HG03432 (cell line): ENCODE data around the gene NLRP12.
"Not testable (repeated sequence)": the region's sequence is repeated elsewhere in the genome, so short reads cannot be mapped to it uniquely, and the experiment has no call there.

Source experiments
- ATAC-seq: cut with Tn5 transposase; IDR thresholded peaks from one replicate; pipeline ENCODE4 v1.9.1; 2021; ENCODE audit warnings: mild to moderate bottlenecking, moderate library complexity; ENCODE audit not compliant: unreplicated experiment

NLRP12 gene

DNA sequence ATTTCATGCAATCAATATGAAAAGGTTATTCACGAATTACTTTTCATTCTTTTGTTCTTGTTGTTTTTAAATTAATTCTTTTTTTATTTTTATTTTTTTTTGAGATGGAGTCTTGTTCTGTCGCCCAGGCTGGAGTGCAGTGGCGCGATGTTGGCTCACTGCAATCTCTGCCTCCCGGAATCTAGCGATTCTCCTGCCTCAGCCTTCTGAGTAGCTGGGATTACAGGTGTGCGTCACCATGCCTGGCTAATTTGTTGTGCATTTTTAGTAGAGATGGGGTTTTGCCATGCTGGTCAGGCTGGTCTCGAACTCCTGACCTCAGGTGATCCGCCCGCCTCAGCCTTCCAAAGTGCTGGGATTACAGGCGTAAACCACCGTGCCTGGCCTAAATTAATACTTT, 16.1 kb upstream of the NLRP12 start:
- not testable (repeated sequence) for ATAC-seq

DNA sequence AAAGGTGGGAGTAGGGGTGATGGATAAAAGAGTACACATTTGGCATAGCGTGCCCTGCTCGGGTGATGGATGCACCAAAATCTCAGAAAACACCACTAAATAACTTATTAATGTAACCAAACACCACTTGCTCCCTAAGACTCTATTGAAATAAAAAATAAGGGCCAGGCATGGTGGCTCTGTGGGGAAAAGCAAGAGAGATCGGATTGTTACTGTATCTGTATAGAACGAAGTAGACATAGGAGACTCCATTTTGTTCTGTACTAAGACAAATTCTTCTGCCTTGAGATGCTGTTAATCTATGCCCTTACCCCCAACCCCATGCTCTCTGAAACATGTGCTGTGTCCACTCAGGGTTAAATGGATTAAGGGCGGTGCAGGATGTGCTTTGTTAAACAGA, 14.3 kb upstream of the NLRP12 start:
- not testable (repeated sequence) for ATAC-seq

DNA sequence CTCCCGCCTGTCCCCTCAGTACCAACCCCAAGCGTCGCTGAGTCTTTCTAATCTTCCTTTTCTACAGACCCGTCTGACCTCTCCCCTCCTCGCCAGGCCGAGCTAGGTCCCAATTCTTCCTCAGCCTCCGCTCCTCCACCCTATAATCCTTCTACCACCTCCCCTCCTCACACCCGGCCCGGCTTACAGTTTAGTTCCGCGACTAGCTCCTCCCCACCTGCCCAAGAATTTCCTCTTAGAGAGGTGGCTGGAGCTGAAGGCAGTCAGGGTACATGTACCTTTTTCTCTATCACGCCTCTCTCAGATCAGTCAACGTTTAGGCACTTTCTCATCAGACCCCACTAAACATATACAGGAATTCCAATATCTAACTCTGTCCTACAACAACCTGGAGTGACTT, 8.7 kb upstream of the NLRP12 start:
- not testable (repeated sequence) for ATAC-seq

DNA sequence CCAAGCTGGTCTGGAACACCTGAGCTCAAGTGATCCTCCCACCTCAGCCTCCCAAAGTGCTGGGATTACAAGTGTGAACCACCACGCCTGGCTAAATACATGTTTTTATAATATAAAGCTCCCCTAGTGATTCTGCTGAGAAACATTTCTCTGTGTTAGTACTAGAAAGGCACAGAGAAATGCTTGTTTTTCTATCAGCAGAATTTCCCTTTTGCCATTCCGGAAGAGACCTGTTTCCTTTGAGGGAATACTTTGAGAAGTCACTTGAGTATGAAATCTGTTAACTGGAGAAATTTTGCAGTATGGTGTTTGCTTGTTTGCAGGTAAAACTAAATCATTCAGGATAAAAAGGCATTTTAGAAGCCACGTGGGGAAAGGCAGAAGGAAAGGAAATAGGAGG, 4.4 kb upstream of the NLRP12 start:
- no peak for ATAC-seq

DNA sequence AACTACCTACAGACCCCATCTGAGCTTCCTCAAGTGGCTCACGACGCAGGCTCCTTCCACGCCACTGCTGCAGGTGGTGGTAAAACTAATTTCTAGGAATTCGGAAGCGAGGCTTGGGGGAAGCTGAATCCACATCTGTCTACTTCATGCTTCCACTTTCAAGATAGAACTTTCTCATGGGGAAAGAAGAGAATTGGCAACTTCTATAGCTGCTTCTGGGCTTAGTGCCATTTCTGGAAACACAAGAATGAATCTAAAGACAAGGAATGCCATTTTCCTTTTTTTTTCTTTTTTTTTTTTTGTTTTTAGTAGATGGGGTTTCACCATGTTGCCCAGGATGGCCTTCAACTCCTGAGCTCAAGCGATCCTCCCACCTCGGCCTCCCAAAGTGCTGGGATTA, 2.8 kb upstream of the NLRP12 start:
- ATAC-seq, result no peak

DNA sequence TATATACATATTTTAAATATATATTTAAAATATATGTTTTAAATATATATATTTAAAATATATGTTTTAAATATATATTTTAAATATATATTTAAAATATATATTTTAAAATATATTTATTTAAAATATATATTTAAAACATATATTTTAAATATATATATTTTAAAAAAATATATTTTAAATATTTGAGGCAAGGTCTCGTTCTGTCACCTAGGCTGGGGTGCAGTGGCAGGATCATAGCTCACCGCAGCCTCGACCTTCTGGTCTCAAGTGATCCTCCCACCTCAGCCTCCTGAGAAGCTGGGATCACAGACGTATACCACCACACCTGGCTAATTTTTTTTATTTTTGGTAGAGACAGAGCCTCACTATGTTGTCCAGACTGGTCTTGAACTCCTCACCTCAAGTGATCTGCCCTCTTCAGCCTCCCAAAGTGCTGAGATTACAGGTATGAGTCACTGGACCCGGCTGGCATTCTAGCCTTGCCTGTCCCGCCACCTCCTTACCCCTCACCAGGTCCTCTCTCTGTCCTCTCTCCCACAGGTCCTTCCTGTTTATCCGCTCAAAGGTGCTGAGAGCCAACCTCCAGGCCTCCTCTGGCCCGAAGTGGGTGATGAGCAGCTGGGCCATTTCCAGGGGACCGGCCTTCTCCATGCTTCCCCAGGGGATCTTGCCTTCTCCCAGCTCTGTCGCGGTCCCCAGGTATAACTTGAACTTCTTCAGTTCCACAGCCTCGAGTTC, 564 bp downstream of the NLRP12 start:
- no peak for ATAC-seq

DNA sequence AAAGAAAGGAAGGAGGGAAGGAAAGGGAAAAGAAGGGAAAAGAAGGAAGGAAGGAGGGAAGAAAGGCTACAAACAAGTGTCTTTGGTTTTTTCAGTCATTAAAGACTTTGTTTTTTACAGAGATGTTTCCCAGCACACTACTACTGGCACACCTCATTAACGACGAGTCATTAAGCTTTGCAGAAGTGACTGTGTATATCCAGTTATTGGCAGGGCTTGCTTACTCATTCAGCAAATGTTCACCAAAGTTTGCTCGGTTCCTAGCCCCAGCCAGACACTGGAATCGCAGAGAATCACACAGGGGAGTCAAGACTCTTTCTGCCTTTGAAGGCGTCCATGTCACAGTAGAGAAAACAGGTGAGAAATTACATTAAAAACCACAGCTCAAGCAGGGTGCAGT, 4.3 kb downstream of the NLRP12 start:
- no peak for ATAC-seq

DNA sequence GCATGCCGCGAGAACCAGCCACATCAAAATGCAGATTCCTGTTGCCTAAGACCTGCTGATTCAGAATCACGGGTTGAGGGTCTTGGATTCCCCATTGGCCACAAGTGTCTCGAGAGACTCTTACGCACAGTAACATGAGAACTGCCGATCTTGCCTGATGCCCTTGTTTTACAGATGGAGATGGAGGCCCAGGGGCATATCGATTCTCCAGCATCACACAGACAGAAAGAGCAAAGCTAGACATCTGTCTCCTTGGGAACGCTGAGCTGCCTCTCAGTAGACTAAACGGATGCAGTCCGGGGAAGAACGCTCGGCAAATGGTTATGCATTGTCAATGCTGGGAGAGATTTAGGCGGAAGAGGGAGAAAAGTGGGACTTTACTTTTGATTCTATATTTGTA, 5.4 kb downstream of the NLRP12 start:
- ATAC-seq, result no peak

DNA sequence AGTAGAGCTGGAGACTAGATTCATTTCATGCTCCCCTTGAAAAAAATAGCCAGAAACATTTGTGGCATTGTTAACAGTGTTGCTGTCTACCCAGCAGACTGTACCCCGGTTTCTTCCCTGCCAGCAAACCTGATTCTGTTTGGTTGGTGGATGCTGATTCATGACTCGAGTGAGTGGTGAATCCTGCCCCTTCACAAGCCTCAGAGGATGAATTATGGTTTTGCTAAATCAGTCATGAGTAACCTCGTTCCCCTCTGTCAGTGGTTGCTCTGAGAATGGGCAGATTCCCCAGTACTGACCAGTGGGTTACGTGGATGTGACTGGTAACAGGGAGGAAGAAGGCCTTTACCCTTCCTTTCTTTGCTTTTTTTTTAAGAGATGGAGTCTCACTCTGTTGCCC, 10.1 kb downstream of the NLRP12 start:
- ATAC-seq, result no peak

DNA sequence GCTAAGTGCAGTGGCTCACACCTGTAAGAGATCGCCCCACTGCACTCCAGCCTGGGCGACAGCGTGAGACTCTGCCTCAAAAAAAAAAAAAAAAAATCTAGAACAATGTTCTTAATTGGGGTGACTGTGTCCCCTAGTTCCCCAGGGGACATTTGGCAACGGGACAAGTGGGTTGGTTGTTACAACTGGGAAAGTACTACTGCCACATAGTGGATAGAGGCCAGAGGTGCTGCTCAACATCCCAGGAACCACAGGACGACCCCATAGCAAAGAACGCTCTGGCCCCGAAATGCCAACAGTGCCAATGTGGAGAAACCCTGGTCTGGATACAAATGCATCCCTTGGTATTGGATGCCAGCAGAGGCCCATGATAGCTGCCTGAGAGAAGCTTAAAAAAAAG, 11.8 kb downstream of the NLRP12 start:
- ATAC-seq, result no peak

DNA sequence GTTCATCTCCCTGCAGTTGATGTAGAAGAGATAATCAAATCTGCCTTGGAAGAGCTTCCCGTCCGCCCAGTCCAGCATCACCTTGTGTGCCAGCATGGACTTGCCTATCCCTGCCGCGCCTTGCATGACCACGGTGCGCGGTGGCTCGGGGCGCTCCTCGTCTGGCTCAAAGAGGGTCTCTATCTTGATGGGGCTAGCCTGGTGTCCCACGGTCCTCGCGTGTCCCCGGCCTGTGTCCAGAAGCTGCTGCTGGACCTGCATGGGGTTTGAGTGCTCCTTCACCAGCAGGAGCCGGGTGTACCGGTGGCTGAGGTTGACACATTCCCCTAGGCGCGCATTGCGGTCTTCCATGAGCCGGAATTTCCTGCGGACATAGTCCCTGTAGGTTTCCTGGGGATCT, 13.2 kb downstream of the NLRP12 start:
- ATAC-seq, result no peak

DNA sequence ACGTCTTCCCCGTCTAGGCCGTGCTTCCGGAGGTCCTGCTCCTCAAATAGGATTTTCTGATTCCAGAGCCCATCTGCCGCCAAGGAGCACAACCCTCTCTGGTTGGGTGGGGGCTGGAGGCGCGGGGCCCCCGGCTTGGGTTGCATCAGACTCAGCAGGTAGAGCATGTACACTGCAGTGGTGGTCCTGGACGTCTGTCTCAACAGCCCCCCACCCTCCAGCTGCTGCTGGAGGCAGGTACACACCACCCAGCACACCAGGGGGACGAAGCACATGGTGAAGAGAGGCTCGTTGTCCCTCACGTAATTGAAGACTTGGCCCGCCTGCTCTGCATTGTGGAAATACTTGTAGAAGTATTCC, 13.9 kb downstream of the NLRP12 start:
- ATAC-seq, result no peak

DNA sequence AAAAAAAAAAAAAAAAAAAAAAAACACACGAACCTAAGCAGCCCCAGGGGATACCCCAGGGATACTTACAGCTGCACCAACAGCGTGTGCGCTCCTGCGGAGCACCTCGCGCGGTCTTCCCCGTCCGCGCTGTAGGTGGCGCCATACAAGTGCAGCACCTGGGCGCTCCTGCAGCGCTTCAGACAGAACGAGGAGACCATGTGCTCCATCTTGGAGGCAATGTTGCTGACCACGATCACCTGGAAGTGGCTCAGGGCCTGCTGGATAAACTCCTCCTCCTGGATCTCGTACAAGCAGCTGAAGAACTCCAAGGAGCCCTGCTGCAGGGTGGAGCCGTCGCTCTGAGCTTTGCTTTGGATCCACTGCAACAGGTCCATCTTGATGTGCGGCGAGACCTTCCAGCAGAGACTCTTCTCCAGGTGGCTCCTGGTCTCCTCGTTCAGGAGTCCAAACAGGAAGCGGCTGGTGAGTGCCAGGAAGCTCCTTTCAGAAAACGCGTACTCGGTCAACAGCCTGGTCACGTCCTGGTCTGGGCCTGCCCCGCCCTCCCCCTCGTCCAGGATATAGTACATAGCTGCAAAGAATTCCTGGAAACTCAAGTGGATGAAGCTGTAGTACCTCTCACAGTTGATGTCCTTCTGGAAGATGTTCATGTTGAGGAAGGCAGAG, 14.5 kb downstream of the NLRP12 start:
- no peak for ATAC-seq

DNA sequence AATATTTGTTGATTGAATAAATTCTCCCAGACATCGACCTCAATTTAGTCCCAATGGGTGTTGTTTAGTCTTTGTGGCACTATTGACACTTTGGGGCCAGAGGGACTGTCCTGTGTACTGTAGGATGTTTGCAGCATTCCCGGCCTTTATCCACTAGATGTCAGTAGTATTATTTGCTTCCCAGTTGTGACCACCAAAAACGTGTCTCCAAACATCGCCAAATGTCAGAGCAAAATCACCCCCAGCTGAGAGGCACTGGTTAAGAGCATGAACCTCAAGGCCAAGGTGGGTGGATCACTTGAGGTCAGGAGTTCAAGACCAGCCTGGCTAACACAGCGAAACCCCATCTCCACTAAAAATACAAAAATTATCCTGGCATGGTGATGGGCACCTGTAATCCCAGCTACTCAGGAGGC, 15.4 kb downstream of the NLRP12 start:
- ATAC-seq, result no peak

DNA sequence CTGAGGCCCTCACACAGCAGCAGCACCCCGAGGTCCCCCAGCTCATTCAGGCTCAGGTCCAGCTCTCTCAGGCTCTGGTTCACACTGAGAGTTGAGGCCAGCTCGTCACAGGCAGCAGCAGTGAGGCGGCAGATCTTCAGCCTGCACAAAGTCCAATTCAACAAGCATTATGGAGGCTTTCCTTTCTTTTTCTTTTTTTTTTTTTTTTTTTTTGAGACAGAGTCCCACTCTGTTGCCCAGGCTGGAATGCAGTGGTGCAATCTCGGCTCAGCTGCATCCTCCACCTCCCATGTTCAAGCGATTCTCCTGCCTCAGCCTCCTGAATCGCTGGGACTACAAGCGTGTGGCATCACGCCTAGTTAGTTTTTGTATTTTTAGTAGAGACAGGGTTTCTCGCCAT, 22.9 kb downstream of the NLRP12 start:
- ATAC-seq, result no peak

DNA sequence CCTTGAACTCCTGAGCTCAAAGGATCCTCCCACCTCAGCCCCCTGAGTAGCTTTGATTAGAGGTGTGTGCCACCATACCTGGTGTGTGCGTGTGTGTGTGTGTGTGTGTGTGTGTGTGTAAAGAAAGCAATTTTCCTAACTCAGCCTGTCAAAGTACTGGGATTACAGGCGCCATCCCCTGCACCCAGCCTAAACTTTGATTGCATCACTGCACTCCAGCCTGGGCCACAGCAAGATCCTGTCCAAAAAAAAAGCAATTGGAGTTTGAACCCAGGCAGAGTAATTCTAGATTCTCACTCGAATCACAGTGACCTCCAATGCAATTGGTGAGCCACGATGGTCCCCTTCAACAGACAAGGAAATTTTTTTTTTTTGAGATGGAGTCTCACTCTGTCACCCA, 29.1 kb downstream of the NLRP12 start:
- no peak for ATAC-seq

DNA sequence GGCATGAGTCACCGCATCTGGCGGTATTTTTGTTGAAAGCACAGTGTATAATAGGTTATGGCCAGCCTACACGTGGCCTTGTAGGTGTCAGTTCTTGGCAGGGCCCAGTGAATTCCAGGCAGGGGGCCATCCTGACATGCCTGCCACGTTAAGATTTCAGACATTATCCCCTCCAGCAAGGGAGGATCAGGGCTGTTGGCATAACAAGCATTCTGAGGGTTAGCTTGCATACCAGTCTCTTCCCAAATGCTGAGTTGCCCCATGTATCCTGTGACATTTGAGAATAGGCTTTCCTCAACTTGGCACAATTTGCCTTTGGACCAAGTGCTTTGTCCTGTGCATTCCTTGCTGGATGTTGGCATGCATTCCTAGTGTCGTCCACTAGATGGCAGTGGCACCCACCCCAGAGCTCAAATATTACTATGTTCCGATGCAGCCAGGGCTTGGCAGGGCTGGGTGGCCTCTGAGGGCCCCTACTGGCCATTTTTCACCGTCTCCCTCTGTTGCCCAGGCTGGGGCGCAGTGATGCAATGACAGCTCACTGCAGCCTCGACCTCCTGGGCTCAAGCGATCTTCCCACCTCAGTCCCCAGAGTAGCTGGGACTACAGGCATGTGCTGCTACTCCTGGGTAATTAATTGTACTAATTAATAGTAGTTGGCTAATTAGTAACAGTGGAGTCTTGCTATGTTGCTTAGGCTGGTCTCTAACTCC, 31.2 kb downstream of the NLRP12 start:
- ATAC-seq, result no peak

DNA sequence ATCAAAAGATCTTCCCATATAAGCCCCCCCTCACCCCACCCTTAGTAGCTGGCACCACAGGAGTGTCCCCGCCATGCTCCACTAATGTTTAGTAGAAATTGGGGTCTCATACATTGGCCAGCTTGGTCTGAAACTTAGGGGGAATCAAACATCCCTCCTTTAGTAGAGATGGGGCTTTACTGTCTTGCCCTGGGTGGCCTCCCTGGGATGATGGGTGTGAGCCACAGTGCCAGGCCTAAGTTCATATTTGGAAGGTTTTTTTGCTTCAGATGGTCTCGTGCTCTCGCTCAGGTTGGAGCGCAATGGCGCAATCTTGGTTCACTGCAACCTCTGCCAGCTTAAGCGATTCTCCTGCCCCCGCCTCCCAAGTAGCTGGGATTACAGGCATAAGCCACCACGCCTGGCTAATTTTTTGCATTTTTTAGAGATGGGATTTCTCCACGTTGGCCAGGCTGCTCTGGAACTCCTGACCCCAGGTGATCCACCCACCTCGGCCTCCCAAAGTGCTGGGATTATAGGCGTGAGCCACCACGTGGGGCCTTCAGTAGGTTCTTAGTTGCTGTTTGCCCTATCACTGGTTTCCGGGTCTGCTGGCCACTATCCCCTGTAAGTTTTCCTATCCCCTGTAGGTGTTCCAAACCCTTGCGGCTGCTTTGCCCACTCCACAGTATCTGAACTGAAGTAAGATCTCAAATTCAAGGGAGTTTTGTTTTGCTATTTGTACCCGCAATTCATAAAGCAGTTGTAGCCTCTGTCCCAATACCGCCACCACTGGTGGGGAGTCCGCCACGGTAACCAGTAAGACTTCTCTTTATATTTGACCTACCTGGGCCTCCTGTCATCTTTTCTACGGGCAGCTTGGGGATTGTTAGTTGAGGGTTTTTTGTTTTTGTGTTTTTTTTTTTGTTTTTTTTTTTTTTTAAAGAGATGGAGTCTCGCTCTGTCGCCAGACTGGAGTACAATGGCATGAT, 34.1 kb downstream of the NLRP12 start:
- ATAC-seq, result no peak

DNA sequence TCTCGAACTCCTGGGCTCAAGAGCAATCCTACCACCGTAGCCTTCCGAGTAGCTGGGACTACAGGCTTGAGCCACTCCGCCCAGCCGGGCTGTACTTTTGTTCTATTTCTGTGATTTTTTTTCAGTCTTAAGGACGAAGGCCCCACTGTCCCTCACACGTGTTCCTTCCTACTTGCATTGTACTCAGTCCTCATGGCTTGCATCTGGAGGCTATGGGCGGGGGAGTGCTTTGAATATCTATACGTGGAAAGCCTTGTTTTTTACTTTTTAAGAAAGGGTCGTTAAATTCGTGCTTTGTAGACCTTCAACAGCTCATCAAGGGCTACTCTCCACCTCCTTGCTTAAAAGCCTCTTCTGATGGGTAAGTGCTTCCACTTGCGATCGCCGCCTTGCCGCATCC, 36.8 kb downstream of the NLRP12 start:
- ATAC-seq, result no peak

DNA sequence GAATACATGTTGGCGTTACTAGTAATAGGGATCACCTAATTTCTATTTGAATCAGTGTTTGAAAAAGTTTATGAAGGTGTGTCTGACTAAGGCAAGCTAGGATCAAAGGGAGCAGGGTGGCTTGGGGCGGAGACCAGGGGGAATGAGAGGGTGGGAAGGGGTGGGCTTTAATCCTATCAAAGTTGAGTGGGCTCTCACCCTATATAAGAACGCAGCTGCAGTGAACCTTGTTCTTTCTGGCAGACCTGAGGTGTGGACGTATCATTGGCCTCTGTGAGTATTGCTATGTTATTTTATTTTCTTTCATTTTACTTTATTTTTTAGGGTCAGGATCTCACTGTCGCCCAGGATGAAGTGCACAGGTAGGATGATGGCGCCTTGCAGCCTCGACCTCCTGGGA, 37.4 kb downstream of the NLRP12 start:
- no peak for ATAC-seq
